Astrocyte (in vitro differentiated cells and primary cell): ENCODE measurements around the gene TGDS.

ENCODE experiments used
- EZH2 ChIP-seq: IDR thresholded peaks from 2 replicates; pipeline ENCODE4 v1.6.1; 2012; ENCODE audit warnings: mild to moderate bottlenecking, low read length, inconsistent platforms; ENCODE audit not compliant: insufficient read depth
- TF ChIP-seq, protein P1 (sequence below): IDR thresholded peaks from 2 replicates; pipeline ENCODE4 v1.5.1; 2011; ENCODE audit warnings: low read depth, mild to moderate bottlenecking, inconsistent platforms, low read length, moderate library complexity; ENCODE audit not compliant: insufficient read depth

DNA sequence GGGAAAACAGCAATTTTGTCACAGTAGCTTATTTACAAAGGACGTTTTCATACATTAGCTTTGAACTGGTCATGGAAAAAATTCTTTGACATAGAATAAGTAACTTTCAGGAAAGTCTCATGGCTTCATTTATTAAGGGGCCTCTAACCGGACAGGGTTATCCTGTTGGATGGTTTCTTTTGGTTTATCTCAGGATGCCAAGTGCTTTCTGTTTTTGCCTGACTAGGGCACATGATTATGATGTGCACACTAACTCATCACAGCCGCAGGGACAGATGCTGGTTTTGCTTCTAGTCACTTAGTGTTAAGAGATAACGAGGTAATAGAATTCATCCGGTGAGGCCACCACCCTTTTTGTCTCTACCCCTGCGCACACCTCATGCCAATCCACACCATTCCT, 53.0 kb downstream of the TGDS start:
- TF ChIP-seq, protein P1, sequence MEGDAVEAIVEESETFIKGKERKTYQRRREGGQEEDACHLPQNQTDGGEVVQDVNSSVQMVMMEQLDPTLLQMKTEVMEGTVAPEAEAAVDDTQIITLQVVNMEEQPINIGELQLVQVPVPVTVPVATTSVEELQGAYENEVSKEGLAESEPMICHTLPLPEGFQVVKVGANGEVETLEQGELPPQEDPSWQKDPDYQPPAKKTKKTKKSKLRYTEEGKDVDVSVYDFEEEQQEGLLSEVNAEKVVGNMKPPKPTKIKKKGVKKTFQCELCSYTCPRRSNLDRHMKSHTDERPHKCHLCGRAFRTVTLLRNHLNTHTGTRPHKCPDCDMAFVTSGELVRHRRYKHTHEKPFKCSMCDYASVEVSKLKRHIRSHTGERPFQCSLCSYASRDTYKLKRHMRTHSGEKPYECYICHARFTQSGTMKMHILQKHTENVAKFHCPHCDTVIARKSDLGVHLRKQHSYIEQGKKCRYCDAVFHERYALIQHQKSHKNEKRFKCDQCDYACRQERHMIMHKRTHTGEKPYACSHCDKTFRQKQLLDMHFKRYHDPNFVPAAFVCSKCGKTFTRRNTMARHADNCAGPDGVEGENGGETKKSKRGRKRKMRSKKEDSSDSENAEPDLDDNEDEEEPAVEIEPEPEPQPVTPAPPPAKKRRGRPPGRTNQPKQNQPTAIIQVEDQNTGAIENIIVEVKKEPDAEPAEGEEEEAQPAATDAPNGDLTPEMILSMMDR, result no peak
- no peak for TF ChIP-seq EZH2
